GM12873 (cell line): ENCODE measurements around the gene KCNH3.

Experiments
- TF ChIP-seq, protein P1 (sequence below): IDR thresholded peaks from 2 replicates; pipeline ENCODE4 v1.5.1; 2012; ENCODE audit warnings: low read depth, mild to moderate bottlenecking, moderate library complexity, low read length, control low read depth; ENCODE audit not compliant: insufficient read depth; ENCODE audit errors: missing control alignments

The KCNH3 gene

DNA sequence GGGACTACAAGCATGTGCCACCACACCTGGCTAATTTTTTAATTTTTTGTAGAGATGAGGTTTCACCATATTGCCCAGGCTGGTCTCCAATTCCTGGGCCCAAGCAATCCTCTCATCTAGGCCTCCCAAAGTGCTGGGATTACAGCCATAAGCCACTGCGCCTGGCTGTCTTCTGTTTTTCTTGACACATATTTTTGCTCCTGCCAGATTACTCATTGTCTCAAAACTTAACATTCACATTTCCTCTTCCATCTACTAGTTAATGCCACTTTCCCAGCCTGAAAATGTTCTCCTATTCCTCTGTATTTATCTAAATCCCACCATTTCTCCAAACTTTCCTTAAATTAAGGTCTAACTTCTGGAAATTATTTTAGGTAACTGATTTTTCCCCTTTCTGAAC is 36.2 kb upstream of the KCNH3 start:
- TF ChIP-seq, protein P1, sequence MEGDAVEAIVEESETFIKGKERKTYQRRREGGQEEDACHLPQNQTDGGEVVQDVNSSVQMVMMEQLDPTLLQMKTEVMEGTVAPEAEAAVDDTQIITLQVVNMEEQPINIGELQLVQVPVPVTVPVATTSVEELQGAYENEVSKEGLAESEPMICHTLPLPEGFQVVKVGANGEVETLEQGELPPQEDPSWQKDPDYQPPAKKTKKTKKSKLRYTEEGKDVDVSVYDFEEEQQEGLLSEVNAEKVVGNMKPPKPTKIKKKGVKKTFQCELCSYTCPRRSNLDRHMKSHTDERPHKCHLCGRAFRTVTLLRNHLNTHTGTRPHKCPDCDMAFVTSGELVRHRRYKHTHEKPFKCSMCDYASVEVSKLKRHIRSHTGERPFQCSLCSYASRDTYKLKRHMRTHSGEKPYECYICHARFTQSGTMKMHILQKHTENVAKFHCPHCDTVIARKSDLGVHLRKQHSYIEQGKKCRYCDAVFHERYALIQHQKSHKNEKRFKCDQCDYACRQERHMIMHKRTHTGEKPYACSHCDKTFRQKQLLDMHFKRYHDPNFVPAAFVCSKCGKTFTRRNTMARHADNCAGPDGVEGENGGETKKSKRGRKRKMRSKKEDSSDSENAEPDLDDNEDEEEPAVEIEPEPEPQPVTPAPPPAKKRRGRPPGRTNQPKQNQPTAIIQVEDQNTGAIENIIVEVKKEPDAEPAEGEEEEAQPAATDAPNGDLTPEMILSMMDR = no peak

DNA sequence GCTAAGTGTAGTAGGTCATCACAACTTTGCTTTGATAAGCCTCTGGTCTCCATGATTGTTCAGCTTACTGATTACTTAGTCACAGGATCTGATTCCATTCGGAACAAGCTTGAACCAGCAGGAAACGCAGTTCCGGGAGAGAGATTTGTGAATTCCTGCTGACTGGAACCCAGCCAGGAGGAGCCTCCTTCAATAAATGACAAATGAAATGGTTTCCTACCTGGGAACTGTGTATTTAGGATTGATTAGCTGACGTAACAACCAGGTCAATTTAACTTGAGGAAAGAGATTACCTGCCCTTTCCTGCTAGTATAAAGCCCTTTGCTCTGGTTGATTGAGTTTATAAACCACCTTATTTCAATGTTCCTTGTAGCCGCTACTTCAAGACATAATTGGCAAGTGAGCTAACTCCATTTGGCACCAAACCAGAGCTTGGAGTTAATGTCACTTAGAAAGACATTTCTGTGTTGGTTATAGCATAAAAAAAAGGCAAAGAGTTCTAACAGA is 35.1 kb upstream of the KCNH3 start:
- TF ChIP-seq, protein P1 = no peak

DNA sequence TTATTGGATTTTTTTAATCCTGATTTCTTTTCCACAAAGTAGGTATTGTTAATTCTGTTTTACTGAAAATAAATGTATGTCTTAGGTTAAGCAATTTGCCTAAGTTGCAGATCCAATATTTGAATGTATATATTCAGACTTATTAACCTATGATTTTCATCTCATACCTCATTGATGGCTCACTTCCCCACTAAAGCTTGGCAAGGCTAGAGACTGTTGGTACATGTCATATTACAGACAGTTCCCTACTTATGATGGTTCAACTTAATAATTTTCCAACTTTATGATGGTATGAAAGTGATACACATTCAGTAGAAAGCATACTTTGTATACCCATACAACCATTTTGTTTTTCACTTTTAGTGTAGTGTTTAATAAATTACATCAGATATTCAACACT is 33.2 kb upstream of the KCNH3 start:
- TF ChIP-seq, protein P1 = no peak

DNA sequence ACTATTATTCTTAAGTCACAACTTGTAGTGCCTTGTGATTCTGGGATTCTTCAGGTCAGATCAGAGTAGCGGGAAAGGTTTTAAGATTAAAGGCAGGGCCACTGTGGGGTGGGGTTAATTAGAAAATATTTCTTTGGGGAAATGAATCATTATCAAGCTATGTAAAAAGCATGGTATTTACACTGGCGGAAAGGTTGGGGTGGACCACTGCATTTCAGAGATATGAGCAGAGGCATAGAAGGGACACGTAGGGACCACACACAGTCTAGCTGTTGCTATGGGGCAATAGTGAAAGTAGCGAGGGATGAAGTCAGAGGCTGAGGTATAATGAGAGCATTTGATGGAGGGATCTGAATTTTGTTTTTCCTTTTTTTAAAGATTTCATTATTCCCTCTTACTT is 31.7 kb upstream of the KCNH3 start:
- TF ChIP-seq, protein P1 = no peak

DNA sequence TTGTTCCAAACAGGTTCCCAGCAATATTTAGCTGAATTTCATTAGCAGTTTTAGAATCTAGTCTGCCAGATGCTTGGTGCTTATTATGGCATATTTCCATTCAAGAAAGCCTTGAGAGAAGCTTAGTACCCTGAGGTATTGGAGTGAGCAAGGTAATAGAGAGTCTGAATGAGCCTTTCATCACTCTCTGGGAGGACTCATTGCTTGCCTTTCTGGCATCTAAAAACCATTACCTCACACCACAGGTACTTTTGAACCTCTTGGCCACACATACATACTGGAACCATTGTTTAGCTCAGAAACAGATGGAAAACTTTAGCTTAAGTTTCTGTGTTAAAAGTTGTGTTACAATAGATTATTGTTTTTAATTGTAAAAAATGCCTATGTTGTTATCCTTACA is 27.4 kb upstream of the KCNH3 start:
- TF ChIP-seq, protein P1 = no peak

DNA sequence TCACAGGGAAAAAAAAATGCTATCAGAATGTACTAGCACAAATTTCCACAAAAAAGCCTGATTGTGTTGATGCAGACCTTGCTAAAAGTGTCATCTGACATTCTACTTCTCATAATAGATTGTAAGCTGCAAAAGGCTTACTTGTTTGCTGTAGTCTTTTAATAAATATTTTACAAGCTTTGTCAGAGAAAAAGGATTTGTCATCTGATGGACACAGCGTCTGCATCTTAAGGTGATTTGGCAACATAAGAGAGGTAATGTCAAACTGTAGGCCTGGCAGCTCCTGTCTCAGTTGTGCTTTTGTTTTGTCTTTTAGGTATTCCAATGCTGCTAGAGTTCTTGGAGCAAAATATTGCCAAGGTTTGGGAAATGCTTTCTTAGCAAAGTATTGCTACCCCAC is 26.3 kb upstream of the KCNH3 start:
- TF ChIP-seq, protein P1 = no peak

DNA sequence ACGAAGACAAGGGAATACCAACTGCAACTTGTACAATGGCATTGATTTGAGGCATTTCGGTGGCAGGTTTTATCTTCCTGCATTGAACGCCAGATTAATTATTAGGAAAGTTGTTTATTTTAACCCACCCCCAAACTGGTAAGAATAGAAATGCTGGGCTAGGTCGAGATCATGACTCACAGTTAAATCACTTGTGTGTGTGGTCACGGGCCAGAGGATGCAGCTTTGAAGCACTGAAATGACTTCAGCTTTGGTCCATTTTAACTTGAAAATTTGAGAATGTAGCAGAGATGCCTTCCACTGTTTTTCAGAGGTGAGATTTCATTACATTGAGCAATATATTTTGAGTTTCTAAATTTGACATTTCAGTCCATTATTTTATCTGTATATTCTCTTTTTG is 23.6 kb upstream of the KCNH3 start:
- TF ChIP-seq, protein P1 = no peak
